ENCODE results near the gene ZBTB17.

Gene ZBTB17

GRCh38 chr1:15965228-15965767 lies 10.6 kb downstream of the ZBTB17 start:
- no peak for DNase-seq (ENCODE audit: low read depth, low spot score)
- no peak overlapping the region for H3K4me3 ChIP-seq (ENCODE audit: low read length)

GRCh38 chr1:15963968-15964648 lies 11.8 kb downstream of the ZBTB17 start:
- no peak for DNase-seq (ENCODE audit: low read depth, low spot score)
- H3K4me3 ChIP-seq (ENCODE audit: low read length) = no peak overlapping the region

DNA sequence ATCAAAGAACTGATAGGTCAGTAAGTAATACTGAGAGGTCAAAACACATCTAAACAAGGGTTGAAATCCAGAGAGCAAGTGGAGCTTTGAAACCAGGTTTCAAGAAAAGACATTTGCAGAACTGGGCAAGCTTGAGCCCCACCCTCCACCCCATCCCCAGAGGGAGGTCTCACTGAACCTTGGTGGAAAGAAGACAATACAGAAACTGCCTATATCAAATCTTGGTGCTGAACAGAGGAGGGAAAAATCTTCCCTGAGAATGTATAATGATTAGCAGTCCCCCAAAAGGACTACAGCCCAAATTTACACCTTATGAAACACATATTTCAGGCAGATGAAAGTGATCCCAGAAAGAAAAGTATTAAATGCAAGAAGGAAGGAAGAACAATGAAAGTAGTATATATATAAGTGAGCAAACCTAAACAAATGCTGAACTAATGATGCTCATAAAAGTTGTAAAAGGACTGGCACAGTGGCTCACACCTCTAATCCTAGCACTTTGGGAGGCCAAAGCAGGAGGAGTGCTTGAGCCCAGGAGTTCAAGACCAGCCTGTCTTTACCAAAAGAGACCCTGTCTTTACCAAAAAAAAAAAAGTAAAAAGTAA lies 12.4 kb downstream of the ZBTB17 start:
- no peak overlapping the region for H3K4me3 ChIP-seq (ENCODE audit: low read length)
- DNase-seq (ENCODE audit: low read depth, low spot score) = no peak

DNA sequence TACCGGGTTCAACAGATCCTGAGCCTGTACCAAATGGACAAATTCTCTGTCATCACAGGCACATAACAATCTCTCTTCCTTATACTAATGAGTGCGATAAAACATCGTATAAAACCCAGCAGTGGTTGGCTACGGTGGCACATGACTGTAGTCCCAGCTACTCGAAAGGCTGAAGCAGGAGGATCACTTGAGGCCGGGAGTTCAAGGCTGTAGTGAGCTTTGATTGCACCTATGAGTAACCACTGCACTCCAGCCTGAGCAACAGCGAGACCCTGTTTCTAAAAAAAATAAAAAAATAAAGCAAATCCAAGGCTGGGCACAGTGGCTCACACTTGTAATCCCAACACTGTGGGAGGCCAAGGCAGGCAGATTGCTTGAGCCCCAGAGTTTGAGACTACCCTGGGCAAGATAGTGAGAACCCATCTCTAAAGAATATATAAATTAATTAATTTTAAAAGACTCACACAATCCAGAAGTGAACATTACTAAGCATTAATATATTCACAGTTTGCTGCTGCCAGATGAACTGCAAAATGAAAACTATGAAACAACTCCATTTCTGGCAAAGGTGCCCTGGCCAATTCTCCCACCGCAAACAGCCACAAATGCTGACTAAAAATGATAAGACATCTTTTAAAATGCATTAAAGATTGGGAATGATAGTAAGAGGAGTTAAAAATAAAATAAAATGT lies 13.1 kb downstream of the ZBTB17 start:
- no peak overlapping the region for H3K4me3 ChIP-seq (ENCODE audit: low read length)
- no peak for DNase-seq (ENCODE audit: low read depth, low spot score)

GRCh38 chr1:15962176-15962575 lies 13.7 kb downstream of the ZBTB17 start:
- no peak overlapping the region for H3K4me3 ChIP-seq (ENCODE audit: low read length)
- no peak for DNase-seq (ENCODE audit: low read depth, low spot score)

- DNase-seq (ENCODE audit: low read depth, low spot score) = no peak
- H3K4me3 ChIP-seq (ENCODE audit: low read length) = no peak overlapping the region
These were observed 14.4 kb downstream of the ZBTB17 start for GRCh38 chr1:15961492-15961891.

DNA sequence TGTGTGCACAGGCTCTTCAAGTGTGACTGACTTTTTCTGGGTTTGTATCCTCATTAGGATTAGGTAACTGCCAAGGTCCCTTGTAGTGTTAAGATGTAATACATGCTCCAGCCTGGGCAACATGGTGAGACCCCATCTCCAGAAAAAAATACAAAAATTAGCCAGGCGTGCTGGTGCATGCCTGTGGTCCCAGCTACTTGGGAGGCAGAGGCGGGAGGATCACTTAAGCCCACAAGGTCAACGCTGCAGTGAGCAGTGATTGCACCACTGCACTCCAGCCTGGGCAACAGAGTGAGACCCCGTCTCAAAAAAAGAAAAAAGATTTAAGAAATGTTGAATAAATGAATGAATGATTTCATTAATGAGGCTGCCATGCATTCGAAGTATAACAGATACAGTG lies 15.1 kb downstream of the ZBTB17 start:
- DNase-seq (ENCODE audit: low read depth, low spot score) = no peak
- H3K4me3 ChIP-seq (ENCODE audit: low read length) = no peak overlapping the region

DNA sequence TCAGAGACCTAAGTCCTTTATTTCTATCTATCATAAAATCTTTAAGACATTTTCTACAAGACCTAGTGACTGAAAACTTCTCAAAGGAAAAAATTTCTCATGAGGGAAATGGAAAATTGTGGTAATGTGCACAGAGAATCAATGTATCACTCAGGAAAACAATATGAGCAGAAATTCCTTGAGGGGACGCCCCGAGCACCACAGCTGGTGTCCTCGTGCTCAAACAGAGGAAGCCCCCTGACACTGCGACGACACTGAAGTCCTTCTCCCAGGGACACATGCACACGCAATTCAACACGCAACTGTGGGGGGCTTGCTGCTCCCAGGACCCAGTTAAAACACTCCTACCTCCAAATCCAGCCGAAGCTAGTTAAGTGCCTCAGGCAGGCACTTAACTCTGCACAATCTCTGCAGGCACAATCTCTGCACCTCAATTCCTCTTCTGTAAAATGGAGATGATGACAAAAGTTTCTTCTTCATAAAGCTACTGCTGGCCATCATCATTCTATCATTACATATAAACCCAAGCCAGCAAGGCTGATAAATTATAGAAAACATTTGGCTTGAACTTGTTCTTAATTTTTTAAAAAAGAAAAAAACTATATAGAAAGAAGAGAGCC lies 16.0 kb downstream of the ZBTB17 start:
- no peak overlapping the region for H3K4me3 ChIP-seq (ENCODE audit: low read length)
- no peak for DNase-seq (ENCODE audit: low read depth, low spot score)

- H3K4me3 ChIP-seq (ENCODE audit: low read length) = no peak overlapping the region
- no peak for DNase-seq (ENCODE audit: low read depth, low spot score)
These were observed 16.5 kb downstream of the ZBTB17 start for GRCh38 chr1:15959424-15959823.

DNA sequence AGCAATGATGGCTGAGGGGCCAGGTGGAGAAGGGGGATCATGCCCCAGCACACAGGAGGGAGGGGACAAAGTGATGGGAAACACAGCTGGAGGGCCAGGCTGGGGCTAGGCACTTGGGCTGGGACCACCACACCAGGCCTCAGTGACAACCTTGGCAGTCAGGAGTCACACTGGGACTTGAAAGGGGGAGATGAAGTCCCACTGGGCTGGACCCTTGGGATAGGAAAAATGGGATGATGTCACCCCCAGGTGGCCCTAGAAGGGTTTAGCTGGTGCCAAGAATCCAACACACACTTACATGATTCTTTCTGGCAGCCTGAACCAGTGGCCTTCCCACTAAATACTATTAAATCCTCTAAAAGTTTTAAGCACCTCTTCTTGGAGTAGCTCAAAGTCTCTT lies 17.1 kb downstream of the ZBTB17 start:
- no peak overlapping the region for H3K4me3 ChIP-seq (ENCODE audit: low read length)
- no peak for DNase-seq (ENCODE audit: low read depth, low spot score)

- DNase-seq (ENCODE audit: low read depth, low spot score) = no peak
These were observed 17.8 kb downstream of the ZBTB17 start for GRCh38 chr1:15958111-15958510.

DNA sequence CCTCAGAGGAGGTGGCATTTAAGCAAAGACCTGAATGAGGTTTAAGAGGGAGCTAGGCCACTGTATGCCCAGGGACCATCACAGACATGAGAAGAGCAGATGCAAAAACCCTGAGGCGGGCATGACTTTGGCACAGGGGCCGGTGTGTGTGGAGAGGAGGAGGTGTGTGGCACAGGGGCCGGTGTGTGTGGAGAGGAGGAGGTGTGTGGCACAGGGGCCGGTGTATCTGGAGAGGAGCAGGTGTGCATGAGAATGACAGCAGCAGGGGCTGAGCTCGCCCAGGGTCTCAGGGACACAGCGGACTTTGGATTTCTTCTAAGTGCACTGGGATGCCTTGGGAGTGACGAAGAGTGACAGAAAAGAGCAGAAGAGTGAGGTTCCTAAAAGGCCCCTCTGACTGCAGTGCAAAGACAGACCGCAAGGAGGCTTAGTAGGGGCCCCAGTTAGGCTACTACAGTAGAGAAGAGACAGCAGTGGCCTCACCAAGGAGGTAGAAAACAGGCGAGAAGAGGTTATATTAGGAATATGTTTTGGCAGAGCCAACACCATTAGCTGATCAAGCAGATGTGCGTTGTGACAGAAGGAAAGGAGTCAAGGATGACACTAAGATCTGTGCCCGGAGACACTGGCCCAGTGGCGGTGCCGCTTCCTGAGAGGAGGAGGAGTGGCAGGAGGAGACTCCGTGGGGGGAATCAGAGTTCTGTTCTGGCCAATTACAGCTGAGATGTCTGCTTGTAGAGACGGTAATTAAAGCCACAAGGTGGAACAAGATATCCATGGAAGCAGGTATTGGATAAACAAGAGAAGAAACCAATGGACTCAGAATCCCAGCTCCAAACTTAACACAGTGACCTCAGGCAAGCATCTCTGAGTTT lies 18.4 kb downstream of the ZBTB17 start:
- DNase-seq (ENCODE audit: low read depth, low spot score) = no peak
- H3K4me3 ChIP-seq (ENCODE audit: low read length) = no peak overlapping the region

More at GRCh38 chr1:15958111-15958510, 17.8 kb downstream of the ZBTB17 start:
- no peak overlapping the region for H3K4me3 ChIP-seq (ENCODE audit: low read length)

- no peak overlapping the region for H3K4me3 ChIP-seq (ENCODE audit: low read length)
- no peak for DNase-seq (ENCODE audit: low read depth, low spot score)
These were observed 19.8 kb downstream of the ZBTB17 start for GRCh38 chr1:15956150-15956549.

DNA sequence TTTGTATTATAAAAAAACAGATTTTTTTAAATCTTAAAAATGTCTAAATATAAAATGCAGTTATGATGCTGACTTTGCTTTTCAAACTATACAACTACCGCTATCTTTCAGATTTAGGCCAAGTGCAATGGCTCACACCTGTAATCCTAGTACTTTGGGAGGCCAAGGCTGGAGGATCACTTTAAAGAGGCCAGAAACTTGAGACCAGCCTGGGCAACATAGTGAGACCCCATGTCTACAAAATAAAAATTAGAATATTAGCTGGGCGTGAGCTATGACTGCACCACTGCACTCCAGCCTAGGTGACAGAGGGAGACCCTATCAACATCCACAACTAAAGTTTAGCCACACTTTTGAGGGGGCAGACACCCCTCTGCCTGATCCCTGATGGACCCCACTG lies 20.3 kb downstream of the ZBTB17 start:
- DNase-seq (ENCODE audit: low read depth, low spot score) = no peak
- H3K4me3 ChIP-seq (ENCODE audit: low read length) = no peak overlapping the region

- no peak for DNase-seq (ENCODE audit: low read depth, low spot score)
- H3K4me3 ChIP-seq (ENCODE audit: low read length) = no peak overlapping the region
These were observed 21.6 kb downstream of the ZBTB17 start for GRCh38 chr1:15954316-15954715.

- H3K4me3 ChIP-seq (ENCODE audit: low read length) = no peak overlapping the region
- no peak for DNase-seq (ENCODE audit: low read depth, low spot score)
These were observed 22.1 kb downstream of the ZBTB17 start for GRCh38 chr1:15953791-15954241.

- no peak overlapping the region for H3K4me3 ChIP-seq (ENCODE audit: low read length)
- DNase-seq (ENCODE audit: low read depth, low spot score) = no peak
These were observed 22.6 kb downstream of the ZBTB17 start for GRCh38 chr1:15953294-15953771.

GRCh38 chr1:15952317-15953258 lies 23.3 kb downstream of the ZBTB17 start:
- DNase-seq (ENCODE audit: low read depth, low spot score) = no peak
- H3K4me3 ChIP-seq (ENCODE audit: low read length) = no peak overlapping the region
